Measurements from ENCODE around the gene KDM4C.

The KDM4C gene

GRCh38 chr9:7083192-7083591, 325.4 kb downstream of the KDM4C start:
- FAIRE-seq, result no peak
- no peak for DNase-seq (ENCODE audit: insufficient read length, low spot score)

GRCh38 chr9:7085357-7085756, 327.6 kb downstream of the KDM4C start:
- DNase-seq (ENCODE audit: insufficient read length, low spot score) (no peak), FAIRE-seq (no peak)

- DNase-seq (ENCODE audit: insufficient read length, low spot score), result no peak
- no peak for FAIRE-seq
These were observed 328.6 kb downstream of the KDM4C start for GRCh38 chr9:7086389-7086788.

- DNase-seq (ENCODE audit: insufficient read length, low spot score), result no peak
- no peak for FAIRE-seq
These were observed 330.8 kb downstream of the KDM4C start for GRCh38 chr9:7088611-7089010.

- FAIRE-seq (no peak), DNase-seq (ENCODE audit: insufficient read length, low spot score) (no peak)
These were observed 331.8 kb downstream of the KDM4C start for GRCh38 chr9:7089406-7090193.

GRCh38 chr9:7093040-7093439, 335.3 kb downstream of the KDM4C start:
- DNase-seq (ENCODE audit: insufficient read length, low spot score) (no peak), FAIRE-seq (no peak)

- no peak for FAIRE-seq
- DNase-seq (ENCODE audit: insufficient read length, low spot score), result no peak
These were observed 336.3 kb downstream of the KDM4C start for GRCh38 chr9:7094052-7094451.

- no peak for DNase-seq (ENCODE audit: insufficient read length, low spot score)
- no peak for FAIRE-seq
These were observed 336.8 kb downstream of the KDM4C start for GRCh38 chr9:7094576-7094975.

GRCh38 chr9:7095058-7095457, 337.3 kb downstream of the KDM4C start:
- FAIRE-seq (no peak), DNase-seq (ENCODE audit: insufficient read length, low spot score) (no peak)

GRCh38 chr9:7097040-7097715, 339.4 kb downstream of the KDM4C start:
- FAIRE-seq (no peak), DNase-seq (ENCODE audit: insufficient read length, low spot score) (no peak)

GRCh38 chr9:7097785-7098752, 340.3 kb downstream of the KDM4C start:
- DNase-seq (ENCODE audit: insufficient read length, low spot score), result no peak
- FAIRE-seq, result no peak

GRCh38 chr9:7103367-7103766, 345.6 kb downstream of the KDM4C start:
- FAIRE-seq (no peak), DNase-seq (ENCODE audit: insufficient read length, low spot score) (no peak)

- DNase-seq (ENCODE audit: insufficient read length, low spot score) (no peak), FAIRE-seq (peak; percentile 46)
These were observed 346.0 kb downstream of the KDM4C start for GRCh38 chr9:7103771-7104170.

GRCh38 chr9:7104625-7105024, 346.9 kb downstream of the KDM4C start:
- FAIRE-seq (no peak), DNase-seq (ENCODE audit: insufficient read length, low spot score) (no peak)

GRCh38 chr9:7105095-7105494, 347.3 kb downstream of the KDM4C start:
- FAIRE-seq, result no peak
- DNase-seq (ENCODE audit: insufficient read length, low spot score), result no peak

GRCh38 chr9:7108936-7109335, 351.2 kb downstream of the KDM4C start:
- FAIRE-seq (no peak), DNase-seq (ENCODE audit: insufficient read length, low spot score) (no peak)

GRCh38 chr9:7111413-7111812, 353.6 kb downstream of the KDM4C start:
- FAIRE-seq, result no peak
- no peak for DNase-seq (ENCODE audit: insufficient read length, low spot score)

- no peak for DNase-seq (ENCODE audit: insufficient read length, low spot score)
- no peak for FAIRE-seq
These were observed 357.8 kb downstream of the KDM4C start for GRCh38 chr9:7115606-7116005.

- DNase-seq (ENCODE audit: insufficient read length, low spot score) (no peak), FAIRE-seq (no peak)
These were observed 360.1 kb downstream of the KDM4C start for GRCh38 chr9:7117676-7118561.

- FAIRE-seq (no peak), DNase-seq (ENCODE audit: insufficient read length, low spot score) (no peak)
These were observed 360.9 kb downstream of the KDM4C start for GRCh38 chr9:7118633-7119032.
